C4-2B (cell line): ENCODE measurements around the gene KLF2.
"Not testable (repeated sequence)": the region's sequence is repeated elsewhere in the genome, so short reads cannot be mapped to it uniquely, and the experiment has no call there.

Experiments used
- H3K27ac ChIP-seq: fragments of 450-650 bp; 2 replicates; pipeline ENCODE4 v1.5.1; 2017
- ZFX ChIP-seq: fragments of 450-650 bp; IDR thresholded peaks from 2 replicates; pipeline ENCODE4 v1.6.1; 2017
- TF ChIP-seq, protein P1 (sequence below): fragments of 450-650 bp; conservative IDR thresholded peaks from 2 replicates; pipeline ENCODE4 v1.5.1; 2017; ENCODE audit warnings: mild to moderate bottlenecking

KLF2 gene

DNA sequence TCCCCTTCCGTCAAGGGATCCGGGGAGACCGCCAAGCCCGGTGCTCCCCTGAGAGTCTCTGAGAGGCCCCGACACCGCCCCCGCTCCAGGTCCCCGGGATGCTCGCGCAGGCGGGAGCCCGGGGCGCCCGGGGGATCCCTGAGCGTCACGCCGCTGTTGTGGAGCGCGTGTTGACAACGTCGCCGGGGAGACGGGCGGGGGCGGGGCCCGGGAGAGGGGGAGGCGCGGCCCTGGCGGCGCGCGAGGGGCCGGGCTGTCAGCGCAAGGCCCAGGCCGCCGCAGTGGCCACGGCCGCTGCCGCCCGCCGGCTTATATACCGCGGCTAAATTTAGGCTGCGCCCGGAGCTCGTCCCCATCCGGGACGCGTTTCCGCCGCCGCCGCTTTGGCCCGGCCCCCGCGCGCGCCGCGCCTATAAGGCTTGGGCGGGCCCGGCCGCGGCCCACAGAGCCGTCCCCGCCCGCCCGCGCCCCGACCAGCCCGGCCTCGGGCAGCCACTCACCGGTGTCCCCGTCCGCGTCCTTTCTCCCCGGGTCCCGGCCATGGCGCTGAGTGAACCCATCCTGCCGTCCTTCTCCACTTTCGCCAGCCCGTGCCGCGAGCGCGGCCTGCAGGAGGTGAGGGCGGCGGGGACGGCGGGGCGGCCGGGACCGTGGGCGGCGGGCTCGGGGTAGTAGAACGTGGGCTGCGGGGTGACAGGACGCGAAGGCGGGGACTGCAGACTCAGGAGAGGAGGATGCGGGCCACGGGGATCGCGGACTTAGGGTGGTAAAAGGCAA, at the start of gene KLF2:
Gene KLF2, plus strand, starts transcription at position 443 of the 777 bp plus-strand sequence. Its CDS starts 98 bp downstream, at position 541.
- H3K27ac ChIP-seq = peak within 1 kb of the TSS; percentile 71
- TF ChIP-seq, protein P1, sequence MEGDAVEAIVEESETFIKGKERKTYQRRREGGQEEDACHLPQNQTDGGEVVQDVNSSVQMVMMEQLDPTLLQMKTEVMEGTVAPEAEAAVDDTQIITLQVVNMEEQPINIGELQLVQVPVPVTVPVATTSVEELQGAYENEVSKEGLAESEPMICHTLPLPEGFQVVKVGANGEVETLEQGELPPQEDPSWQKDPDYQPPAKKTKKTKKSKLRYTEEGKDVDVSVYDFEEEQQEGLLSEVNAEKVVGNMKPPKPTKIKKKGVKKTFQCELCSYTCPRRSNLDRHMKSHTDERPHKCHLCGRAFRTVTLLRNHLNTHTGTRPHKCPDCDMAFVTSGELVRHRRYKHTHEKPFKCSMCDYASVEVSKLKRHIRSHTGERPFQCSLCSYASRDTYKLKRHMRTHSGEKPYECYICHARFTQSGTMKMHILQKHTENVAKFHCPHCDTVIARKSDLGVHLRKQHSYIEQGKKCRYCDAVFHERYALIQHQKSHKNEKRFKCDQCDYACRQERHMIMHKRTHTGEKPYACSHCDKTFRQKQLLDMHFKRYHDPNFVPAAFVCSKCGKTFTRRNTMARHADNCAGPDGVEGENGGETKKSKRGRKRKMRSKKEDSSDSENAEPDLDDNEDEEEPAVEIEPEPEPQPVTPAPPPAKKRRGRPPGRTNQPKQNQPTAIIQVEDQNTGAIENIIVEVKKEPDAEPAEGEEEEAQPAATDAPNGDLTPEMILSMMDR = no peak
- TF ChIP-seq ZFX = peak; percentile 79; the same call in 1 of the 2 replicates

DNA sequence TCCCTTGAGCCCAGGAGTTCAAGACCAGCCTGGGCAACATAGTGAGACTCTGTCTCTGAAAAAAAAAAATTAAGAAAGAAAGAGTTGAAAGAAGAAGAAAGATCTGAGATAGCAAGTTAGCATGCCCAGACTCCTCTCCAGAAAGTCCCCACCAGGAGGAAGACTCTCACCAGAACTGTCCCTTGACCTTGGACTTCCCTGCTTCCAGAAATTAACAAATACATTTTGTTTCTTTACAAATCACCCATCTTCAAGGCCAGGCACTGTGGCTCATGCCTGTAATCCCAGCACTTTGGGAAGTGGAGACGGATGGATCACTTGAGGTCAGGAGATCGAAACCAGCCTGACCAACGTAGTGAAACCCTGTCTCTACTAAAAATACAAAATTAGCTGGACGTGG, 44.3 kb upstream of the KLF2 start:
- TF ChIP-seq, protein P1 = no peak
- TF ChIP-seq ZFX = no peak
- H3K27ac ChIP-seq = no peak overlapping the region

DNA sequence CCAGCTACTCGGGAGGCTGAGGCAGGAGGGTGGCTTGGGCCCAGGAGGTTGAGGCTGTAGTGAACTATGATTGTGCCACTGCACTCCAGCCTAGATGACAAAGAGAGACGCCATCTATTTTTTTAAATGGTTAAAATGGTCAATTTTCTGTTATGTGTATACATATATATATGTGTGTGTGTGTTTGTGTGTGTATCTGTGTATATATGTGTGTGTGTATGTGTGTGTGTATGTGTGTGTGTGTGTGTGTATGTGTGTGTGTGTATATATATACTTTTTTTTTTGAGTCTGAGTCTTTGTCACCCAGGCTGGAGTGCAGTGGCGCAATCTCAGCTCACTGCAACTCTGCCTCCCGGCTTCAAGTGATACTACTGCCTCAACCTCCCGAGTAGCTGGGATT, 42.9 kb upstream of the KLF2 start:
- no peak for TF ChIP-seq ZFX
- TF ChIP-seq, protein P1 = no peak
- no peak overlapping the region for H3K27ac ChIP-seq

DNA sequence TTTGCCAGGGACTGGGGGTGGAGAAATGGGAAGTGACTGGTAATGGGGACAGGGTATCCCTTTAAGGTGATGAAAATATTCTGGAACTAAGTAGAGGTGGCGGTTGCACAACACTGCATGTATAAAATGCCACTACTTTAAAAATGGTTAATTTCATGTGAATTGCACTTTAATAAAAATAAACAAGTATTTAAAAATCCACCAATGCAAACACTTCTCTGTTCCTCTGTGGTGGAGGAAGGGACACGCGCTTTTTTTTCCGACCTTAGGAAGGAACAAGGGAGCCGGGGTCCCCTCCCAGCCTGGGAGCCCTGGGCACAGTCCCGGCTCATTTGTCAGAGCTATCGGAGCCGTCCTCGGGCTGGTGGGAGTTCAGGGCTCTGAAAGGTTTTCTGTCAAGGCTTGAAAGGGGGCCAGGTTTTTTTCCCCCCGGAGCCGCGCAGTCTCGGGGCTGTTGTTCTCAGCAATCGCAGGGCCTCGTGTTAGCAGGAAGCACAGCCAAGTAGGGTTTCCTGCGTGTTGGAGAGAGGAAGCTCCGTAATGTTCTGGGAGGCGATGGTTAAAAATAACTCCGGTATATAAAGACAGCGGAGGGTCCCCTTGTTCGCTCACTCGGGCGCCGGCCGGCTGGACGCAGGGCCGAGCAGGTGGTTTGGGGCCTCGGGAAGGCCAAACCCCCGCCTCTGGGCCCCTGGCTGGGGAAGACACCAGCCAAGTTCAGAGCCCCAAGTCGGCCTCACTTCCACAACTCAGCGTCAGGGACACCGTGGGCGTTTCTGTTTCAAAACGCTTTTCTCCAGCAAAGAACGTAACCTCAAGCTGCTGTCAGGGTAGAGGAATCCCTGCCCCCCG, 41.2 kb upstream of the KLF2 start:
- no peak overlapping the region for H3K27ac ChIP-seq
- TF ChIP-seq ZFX = no peak
- TF ChIP-seq, protein P1 = no peak

DNA sequence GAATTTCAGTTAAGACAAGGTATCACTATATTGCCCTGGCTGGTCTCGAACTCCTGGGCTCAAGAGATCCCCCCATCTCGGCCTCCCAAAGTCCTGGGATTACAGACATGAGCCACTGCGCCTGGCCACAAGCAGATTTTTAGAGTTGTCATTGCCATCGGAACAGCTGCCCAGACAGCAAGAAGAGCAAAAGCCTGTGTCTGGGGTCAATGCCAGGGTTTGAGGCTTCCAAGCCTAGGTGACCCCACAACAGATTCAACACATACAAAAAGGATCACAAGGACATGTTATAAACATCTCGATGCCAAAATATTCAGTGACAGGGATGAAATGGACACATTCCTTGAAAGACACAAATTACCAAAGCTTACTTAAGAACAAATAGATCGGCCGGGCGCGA, 40.1 kb upstream of the KLF2 start:
- TF ChIP-seq, protein P1 = no peak
- TF ChIP-seq ZFX = no peak
- H3K27ac ChIP-seq = no peak overlapping the region

DNA sequence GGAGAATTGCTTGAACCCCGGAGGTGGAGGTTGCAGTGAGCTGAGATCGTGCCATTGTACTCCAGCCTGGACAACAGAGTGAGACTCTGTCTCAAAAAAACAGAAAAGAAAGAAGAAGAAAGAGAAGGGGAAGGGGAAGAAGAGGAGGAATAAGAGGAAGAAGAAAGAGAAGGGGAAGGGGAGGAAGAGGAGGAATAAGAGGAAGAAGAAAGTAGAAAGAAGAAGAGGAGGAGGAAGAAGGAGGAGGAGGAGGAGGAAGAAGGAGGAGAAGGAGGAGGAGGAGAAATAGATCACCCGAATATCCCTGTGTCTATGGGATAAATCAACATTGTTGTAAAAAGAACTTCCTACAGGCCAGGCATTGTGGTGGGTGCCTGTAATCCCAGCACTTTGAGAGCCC, 39.5 kb upstream of the KLF2 start:
- not testable (repeated sequence) for H3K27ac ChIP-seq

DNA sequence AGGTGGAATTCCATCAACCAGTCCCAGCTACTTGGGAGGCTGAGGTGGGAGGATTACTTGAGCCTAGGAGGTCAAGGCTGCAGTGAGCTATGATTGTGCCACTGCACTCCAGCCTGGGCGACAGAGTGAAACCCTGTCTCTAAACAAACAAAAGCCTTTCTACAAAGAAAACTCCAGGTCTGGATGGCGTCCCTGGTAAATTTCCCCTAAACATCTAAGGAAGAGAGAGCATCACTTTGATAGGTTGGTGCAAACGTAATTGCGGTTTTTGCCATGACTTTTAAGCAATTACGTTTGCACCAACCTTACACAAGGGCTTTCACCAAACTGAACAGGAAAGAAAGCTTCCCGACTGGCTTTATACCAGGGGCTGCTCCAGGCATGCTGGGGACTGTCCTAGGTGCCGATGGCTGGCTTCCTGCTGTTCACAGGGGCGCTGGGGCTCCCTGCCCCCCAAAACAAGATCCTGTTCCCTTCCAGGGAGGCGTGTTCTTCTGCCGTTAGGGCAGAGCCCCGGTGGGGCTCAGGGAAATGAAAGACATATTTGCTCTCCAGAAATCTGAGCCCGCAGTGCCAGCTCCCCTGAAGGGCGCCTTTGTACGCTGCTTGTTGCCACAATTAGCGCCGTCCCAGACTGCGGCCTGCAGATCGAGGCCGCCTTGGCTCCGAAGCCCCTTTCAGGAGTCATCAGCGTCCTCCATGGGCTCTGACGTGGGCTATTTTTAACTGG, 38.7 kb upstream of the KLF2 start:
- no peak for TF ChIP-seq ZFX
- TF ChIP-seq, protein P1 = no peak
- no peak overlapping the region for H3K27ac ChIP-seq
